ENCODE measurements around the gene NUDT16L1. TPM values are rescaled to one million over a fixed set of nuclear protein-coding genes. Genes with fewer than 3 reads are reported as not detected.

The NUDT16L1 gene
- total RNA-seq, 1 experiment from 2014 or later, result 42.0 TPM

DNA sequence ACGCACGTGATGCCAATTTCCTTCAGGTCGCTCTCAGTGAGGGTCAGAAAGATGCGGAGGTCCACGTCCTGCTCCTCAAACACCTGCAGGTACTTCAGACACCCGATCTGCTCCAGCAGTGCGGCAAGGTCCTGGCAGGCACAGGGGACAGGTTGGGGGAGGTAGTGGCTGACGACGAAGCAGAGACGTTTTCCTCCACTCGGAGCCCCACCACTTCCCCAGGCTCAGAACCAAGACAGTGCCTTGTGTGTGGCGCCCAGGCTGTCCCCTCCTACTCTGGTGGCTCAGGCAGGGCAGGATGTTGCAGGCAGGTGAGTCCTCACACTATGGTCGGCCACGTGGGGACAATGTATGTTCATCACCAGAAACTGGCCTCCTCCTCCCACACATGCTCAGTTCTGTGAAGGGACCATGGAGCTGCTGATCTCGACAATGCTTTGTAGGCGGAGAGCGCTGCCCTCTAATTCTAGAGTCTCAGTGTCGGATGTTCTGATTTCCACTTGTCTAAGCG lies 5.7 kb downstream of the NUDT16L1 start:
- peaks cover 15% of the 10 kb centered on the region for H3K36me3 Mint-ChIP-seq
- no peaks in the 10 kb centered on the region for H3K9me3 Mint-ChIP-seq
- no peaks in the 10 kb centered on the region for H3K27me3 Mint-ChIP-seq (ENCODE audit: low read depth)
- ChIA-PET CTCF (interaction anchor here (1.1 to 1.7 kb wide), 2 partner anchors 36 to 257 kb away, joined by 3 to 4 read pairs; partner anchors contain the start of genes ANKS3 and DNAAF8), POLR2A (no interaction called here)
- no peak overlapping the region for H3K27ac Mint-ChIP-seq
- no peak for ATAC-seq
- no peak overlapping the region for H3K4me3 Mint-ChIP-seq
- no peak for DNase-seq (ENCODE audit: low spot score)
- H3K4me1 Mint-ChIP-seq, result no peaks in the 10 kb centered on the region
- TF ChIP-seq GABPB1 (CRISPR knock-in tag; IDR thresholded peaks at IDR 0.05) (no peak), ZNF425 (CRISPR knock-in tag; conservative IDR thresholded peaks at IDR 0.05) (no peak), ZNF416 (CRISPR knock-in tag; IDR thresholded peaks at IDR 0.05) (no peak), MXD4 (CRISPR knock-in tag; IDR thresholded peaks at IDR 0.05; ENCODE audit: borderline replicate concordance) (no peak), JUN (CRISPR knock-in tag; IDR thresholded peaks at IDR 0.05) (no peak), FOXJ3 (CRISPR knock-in tag; IDR thresholded peaks at IDR 0.05; ENCODE audit: borderline replicate concordance) (no peak), PRRX2 (CRISPR knock-in tag; IDR thresholded peaks at IDR 0.05) (no peak), ZBTB43 (CRISPR knock-in tag; IDR thresholded peaks at IDR 0.05) (no peak), ZNF423 (CRISPR knock-in tag; IDR thresholded peaks at IDR 0.05) (no peak), KAT7 (CRISPR knock-in tag; IDR thresholded peaks at IDR 0.05; ENCODE audit: borderline replicate concordance) (no peak), TCF7 (CRISPR knock-in tag; IDR thresholded peaks at IDR 0.05; ENCODE audit: low read depth) (no peak)
- TF ChIP-seq, protein P1, sequence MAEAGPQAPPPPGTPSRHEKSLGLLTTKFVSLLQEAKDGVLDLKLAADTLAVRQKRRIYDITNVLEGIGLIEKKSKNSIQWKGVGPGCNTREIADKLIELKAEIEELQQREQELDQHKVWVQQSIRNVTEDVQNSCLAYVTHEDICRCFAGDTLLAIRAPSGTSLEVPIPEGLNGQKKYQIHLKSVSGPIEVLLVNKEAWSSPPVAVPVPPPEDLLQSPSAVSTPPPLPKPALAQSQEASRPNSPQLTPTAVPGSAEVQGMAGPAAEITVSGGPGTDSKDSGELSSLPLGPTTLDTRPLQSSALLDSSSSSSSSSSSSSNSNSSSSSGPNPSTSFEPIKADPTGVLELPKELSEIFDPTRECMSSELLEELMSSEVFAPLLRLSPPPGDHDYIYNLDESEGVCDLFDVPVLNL (CRISPR knock-in tag; IDR thresholded peaks at IDR 0.05; ENCODE audit: borderline replicate concordance, low read depth), result no peak
- TF ChIP-seq, protein P2, sequence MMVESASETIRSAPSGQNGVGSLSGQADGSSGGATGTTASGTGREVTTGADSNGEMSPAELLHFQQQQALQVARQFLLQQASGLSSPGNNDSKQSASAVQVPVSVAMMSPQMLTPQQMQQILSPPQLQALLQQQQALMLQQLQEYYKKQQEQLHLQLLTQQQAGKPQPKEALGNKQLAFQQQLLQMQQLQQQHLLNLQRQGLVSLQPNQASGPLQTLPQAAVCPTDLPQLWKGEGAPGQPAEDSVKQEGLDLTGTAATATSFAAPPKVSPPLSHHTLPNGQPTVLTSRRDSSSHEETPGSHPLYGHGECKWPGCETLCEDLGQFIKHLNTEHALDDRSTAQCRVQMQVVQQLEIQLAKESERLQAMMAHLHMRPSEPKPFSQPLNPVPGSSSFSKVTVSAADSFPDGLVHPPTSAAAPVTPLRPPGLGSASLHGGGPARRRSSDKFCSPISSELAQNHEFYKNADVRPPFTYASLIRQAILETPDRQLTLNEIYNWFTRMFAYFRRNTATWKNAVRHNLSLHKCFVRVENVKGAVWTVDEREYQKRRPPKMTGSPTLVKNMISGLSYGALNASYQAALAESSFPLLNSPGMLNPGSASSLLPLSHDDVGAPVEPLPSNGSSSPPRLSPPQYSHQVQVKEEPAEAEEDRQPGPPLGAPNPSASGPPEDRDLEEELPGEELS (CRISPR knock-in tag; IDR thresholded peaks at IDR 0.05), result no peak

DNA sequence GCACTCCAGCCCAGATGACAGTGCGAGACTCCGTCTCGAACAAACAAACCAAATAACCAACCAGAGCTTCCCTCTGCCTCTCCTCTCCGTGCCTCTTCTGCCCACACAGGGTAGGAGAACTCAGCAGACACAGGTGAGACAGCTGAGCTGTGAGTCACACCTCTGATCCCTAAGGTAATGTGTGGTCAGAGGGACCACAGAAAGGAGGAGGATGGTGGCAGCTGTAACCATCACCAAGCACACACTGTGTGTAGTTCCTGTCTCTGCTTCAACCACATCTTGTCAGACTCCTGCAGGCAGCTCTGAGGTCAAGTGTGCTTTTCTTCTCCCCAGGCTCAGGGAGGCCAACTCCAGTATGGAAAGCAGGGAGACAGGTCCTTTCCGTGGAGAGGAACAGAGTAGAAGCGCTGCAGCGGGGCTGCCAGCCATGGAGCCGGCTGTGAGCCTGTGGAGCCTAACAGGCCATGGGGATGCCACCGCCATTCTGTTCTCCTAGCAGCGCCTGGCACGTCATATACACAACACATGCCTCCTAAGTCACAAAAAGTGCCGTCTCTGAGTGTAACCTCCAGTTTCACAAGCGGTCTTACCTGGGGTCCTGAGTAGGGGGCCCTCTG lies 7.1 kb downstream of the NUDT16L1 start:
- ChIA-PET POLR2A (no interaction called here), CTCF (interaction anchor here (1.1 to 1.3 kb wide), 2 partner anchors 17 to 34 kb away, joined by 3 read pairs; partner anchors contain the start of genes ANKS3 and DNAAF8)
- Mint-ChIP-seq H3K27me3 (ENCODE audit: low read depth) (no peaks in the 10 kb centered on the region), H3K36me3 (peaks cover 25% of the 10 kb centered on the region), H3K27ac (no peak overlapping the region), H3K4me1 (no peaks in the 10 kb centered on the region), H3K4me3 (no peak overlapping the region), H3K9me3 (no peaks in the 10 kb centered on the region)
- no peak for TF ChIP-seq ZNF121 (CRISPR knock-in tag; IDR thresholded peaks at IDR 0.05)
- ATAC-seq, result no peak
- DNase-seq (ENCODE audit: low spot score), result no peak
